OCI-LY3 (cell line): Measurements from ENCODE around the gene PLAA.
A peak's percentile ranks its signal among the peaks of the same experiment; 100 is the strongest.

Experiments used
- H2AFZ ChIP-seq: fragments of 200-600, 300-600 bp; shearing (Covaris generic); 2 replicates; pipeline ENCODE4 v1.6.0; 2014; ENCODE audit warnings: antibody characterized with exemption, low read depth, low read length
- H3K27ac ChIP-seq: fragments of 200-600, 300-600 bp; sonication (generic); 2 replicates; pipeline ENCODE4 v1.5.1; 2014; ENCODE audit warnings: mild to moderate bottlenecking, low read length, moderate library complexity, mixed read lengths
- H3K27me3 ChIP-seq: fragments of 200-600, 300-600 bp; sonication (generic); 2 replicates; pipeline ENCODE4 v1.6.1; 2014; ENCODE audit warnings: low read depth, low read length, mixed read lengths
- H3K36me3 ChIP-seq: fragments of 200-600, 300-600 bp; sonication (generic); replicated peaks from 2 replicates; pipeline ENCODE3; 2014; ENCODE audit warnings: low read depth, low read length, mixed read lengths
- H3K4me1 ChIP-seq: fragments of 300-600, 200-600 bp; sonication (generic); 2 replicates; pipeline ENCODE4 v1.6.1; 2014; ENCODE audit warnings: low read length, mixed read lengths
- H3K4me2 ChIP-seq: fragments of 200-600, 300-600 bp; sonication (generic); 2 replicates; pipeline ENCODE4 v1.6.1; 2014; ENCODE audit warnings: low read length, mixed read lengths
- H3K4me3 ChIP-seq: fragments of 300-600, 200-600 bp; sonication (generic); 2 replicates; pipeline ENCODE4 v1.5.1; 2014; ENCODE audit warnings: antibody characterized with exemption, mild to moderate bottlenecking, low read length, moderate library complexity
- H3K79me2 ChIP-seq: fragments of 300-600, 200-600 bp; shearing (Covaris generic); 2 replicates; pipeline ENCODE4 v1.6.1; 2014; ENCODE audit warnings: mild to moderate bottlenecking, low read length, mixed read lengths
- H3K9ac ChIP-seq: fragments of 300-600, 200-600 bp; shearing (Covaris generic); 2 replicates; pipeline ENCODE4 v1.6.0; 2014; ENCODE audit warnings: mild to moderate bottlenecking, low read length, moderate library complexity
- H3K9me3 ChIP-seq: fragments of 200-600, 300-600 bp; shearing (Covaris generic); 2 replicates; pipeline ENCODE4 v1.6.1; 2014; ENCODE audit warnings: low read length, mixed read lengths; ENCODE audit not compliant: insufficient read depth
- H4K20me1 ChIP-seq: fragments of 200-600, 300-600 bp; sonication (generic); 2 replicates; pipeline ENCODE4 v1.6.1; 2016; ENCODE audit warnings: low read length, mixed read lengths; ENCODE audit not compliant: insufficient read depth
- EZH2phosphoT487 ChIP-seq: fragments of 200-600 bp; shearing (Covaris generic); IDR thresholded peaks from 2 replicates; pipeline ENCODE4 v1.6.1; 2018; ENCODE audit warnings: antibody characterized with exemption, mixed run types, low read depth
- TF ChIP-seq, protein P1 (sequence below): fragments of 200-600, 300-600 bp; sonication (generic); IDR thresholded peaks from 2 replicates; pipeline ENCODE4 v1.5.1; 2014; ENCODE audit warnings: antibody characterized with exemption, low read length, low read depth

Gene PLAA

GRCh38 chr9:26856413-26857032 is 90.5 kb downstream of the PLAA start:
- no peak overlapping the region for H3K4me3 ChIP-seq
- H3K36me3 ChIP-seq = peaks cover 30% of the 10 kb centered on the region
- H3K9me3 ChIP-seq = no peaks in the 10 kb centered on the region
- no peak for TF ChIP-seq EZH2phosphoT487
- TF ChIP-seq, protein P1, sequence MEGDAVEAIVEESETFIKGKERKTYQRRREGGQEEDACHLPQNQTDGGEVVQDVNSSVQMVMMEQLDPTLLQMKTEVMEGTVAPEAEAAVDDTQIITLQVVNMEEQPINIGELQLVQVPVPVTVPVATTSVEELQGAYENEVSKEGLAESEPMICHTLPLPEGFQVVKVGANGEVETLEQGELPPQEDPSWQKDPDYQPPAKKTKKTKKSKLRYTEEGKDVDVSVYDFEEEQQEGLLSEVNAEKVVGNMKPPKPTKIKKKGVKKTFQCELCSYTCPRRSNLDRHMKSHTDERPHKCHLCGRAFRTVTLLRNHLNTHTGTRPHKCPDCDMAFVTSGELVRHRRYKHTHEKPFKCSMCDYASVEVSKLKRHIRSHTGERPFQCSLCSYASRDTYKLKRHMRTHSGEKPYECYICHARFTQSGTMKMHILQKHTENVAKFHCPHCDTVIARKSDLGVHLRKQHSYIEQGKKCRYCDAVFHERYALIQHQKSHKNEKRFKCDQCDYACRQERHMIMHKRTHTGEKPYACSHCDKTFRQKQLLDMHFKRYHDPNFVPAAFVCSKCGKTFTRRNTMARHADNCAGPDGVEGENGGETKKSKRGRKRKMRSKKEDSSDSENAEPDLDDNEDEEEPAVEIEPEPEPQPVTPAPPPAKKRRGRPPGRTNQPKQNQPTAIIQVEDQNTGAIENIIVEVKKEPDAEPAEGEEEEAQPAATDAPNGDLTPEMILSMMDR = peak; percentile 70
- no peaks in the 10 kb centered on the region; the same call in none of the 2 replicates for H4K20me1 ChIP-seq
- H3K4me2 ChIP-seq = no peak overlapping the region
- no peaks in the 10 kb centered on the region for H3K27me3 ChIP-seq
- no peaks in the 10 kb centered on the region for H3K79me2 ChIP-seq
- H2AFZ ChIP-seq = no peak overlapping the region
- no peak overlapping the region for H3K9ac ChIP-seq
- no peak overlapping the region for H3K27ac ChIP-seq
- H3K4me1 ChIP-seq = no peaks in the 10 kb centered on the region
